ENCODE data around the gene OSBPL9. TPM values are rescaled to one million over a fixed set of nuclear protein-coding genes. Genes with fewer than 3 reads are reported as not detected.

Gene OSBPL9, protein sequence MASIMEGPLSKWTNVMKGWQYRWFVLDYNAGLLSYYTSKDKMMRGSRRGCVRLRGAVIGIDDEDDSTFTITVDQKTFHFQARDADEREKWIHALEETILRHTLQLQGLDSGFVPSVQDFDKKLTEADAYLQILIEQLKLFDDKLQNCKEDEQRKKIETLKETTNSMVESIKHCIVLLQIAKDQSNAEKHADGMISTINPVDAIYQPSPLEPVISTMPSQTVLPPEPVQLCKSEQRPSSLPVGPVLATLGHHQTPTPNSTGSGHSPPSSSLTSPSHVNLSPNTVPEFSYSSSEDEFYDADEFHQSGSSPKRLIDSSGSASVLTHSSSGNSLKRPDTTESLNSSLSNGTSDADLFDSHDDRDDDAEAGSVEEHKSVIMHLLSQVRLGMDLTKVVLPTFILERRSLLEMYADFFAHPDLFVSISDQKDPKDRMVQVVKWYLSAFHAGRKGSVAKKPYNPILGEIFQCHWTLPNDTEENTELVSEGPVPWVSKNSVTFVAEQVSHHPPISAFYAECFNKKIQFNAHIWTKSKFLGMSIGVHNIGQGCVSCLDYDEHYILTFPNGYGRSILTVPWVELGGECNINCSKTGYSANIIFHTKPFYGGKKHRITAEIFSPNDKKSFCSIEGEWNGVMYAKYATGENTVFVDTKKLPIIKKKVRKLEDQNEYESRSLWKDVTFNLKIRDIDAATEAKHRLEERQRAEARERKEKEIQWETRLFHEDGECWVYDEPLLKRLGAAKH
- 88.7 TPM in 2 replicates for total RNA-seq

DNA sequence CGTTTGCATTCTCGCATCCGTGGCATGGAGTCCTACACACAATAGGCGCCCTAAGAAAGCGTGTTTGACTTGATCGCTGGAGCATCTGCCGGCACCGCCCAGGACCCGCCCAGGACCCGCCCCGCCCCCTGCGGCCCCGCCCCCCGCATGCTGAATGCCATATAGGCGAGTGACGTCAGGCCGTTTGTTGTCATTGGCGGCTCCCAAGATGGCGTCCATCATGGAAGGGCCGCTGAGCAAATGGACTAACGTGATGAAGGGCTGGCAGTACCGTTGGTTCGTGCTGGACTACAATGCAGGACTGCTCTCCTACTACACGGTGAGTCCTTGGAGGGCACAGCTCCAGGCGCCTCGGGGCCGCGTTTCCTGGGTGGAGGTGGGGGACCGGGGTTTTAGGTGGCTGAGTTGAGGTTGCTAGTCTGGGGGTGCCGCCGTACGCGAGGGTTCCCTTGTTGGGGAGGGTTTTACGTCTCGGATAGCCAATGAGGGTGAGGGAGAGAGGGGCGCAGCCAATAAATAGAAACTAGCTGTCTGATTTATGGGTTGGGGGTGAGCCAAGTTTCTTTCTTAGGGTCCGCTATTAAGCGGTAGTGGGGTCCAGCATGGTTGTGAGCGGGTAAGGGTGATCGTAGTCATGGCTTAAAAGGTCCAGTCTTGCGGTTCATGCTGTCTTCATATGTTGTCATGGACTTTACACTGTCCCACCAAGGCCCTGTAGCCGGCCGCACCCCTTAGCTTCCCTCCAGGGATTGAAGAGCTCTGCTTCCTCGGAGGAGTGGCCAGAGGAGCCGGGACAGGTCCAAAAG, at the start of gene OSBPL9:
Gene OSBPL9, plus strand, starts transcription at position 190 of the 806 bp plus-strand sequence. Its CDS starts 19 bp downstream, at position 209.

Other genes with a start within 250 kb of the OSBPL9 start
- gene EPS15, start 97.8 kb upstream of the OSBPL9 start, total RNA-seq = 38.3 and 43.1 TPM in 2 replicates